ENCODE measurements around the gene SDCCAG8. TPM values are rescaled to one million over a fixed set of nuclear protein-coding genes. Genes with fewer than 3 reads are reported as not detected.

The SDCCAG8 gene
- total and polyA plus RNA-seq, 2 experiments from 2014 or later: 28.3 to 39.3 TPM

DNA sequence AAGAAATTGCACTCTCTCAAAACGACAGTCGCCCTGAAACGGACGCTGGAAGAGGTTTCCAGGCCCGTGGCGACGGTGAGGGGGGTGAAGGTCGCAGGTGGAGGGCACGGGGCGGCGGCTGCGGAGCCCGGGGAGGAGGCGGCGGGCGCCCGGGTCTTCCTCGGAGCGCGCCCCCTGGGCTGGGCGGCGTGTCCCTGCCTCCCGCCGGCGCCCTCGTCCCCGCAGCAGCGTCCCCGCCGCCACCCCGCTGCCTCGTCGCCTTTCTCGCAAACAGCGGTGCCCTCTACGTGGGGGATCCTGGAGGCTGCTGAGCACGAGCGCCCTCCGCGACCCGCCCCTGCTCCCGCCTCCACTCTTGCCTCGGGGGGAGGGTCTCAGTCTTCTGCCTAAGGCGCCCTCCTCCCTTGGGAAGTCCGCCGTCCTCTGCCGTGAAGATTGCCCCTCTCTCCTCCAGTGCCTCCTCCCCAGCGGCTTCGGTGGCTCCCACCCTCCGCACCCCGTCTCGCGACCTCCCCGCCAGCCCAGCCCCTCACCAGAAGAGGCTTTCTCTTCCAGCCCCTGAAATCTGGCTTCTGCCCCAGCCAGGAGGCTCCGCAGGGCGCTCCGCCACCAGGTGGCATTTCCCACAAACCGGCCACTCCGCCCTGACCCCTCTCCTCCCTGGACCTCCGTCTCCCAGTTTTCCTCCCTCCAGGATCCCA lies 227.4 kb downstream of the SDCCAG8 start:
- H3K27ac ChIP-seq: no peak overlapping the region
- H3K27me3 ChIP-seq: no peaks in the 10 kb centered on the region
- no peaks in the 10 kb centered on the region for H3K36me3 ChIP-seq (replicated peaks; ENCODE audit: insufficient read depth, low read depth)
- peak overlapping the region; percentile 93 for H3K4me2 ChIP-seq
- H3K9me3 ChIP-seq (ENCODE audit: low read depth): no peaks in the 10 kb centered on the region
- no peaks in the 10 kb centered on the region for H4K20me1 ChIP-seq (ENCODE audit: insufficient read depth, poor library complexity, severe bottlenecking)
- TF ChIP-seq, protein P1, sequence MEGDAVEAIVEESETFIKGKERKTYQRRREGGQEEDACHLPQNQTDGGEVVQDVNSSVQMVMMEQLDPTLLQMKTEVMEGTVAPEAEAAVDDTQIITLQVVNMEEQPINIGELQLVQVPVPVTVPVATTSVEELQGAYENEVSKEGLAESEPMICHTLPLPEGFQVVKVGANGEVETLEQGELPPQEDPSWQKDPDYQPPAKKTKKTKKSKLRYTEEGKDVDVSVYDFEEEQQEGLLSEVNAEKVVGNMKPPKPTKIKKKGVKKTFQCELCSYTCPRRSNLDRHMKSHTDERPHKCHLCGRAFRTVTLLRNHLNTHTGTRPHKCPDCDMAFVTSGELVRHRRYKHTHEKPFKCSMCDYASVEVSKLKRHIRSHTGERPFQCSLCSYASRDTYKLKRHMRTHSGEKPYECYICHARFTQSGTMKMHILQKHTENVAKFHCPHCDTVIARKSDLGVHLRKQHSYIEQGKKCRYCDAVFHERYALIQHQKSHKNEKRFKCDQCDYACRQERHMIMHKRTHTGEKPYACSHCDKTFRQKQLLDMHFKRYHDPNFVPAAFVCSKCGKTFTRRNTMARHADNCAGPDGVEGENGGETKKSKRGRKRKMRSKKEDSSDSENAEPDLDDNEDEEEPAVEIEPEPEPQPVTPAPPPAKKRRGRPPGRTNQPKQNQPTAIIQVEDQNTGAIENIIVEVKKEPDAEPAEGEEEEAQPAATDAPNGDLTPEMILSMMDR (IDR thresholded peaks at IDR 0.05; ENCODE audit: poor library complexity): peak; percentile 28
- TF ChIP-seq EZH2 (IDR thresholded peaks at IDR 0.05; ENCODE audit: borderline replicate concordance): no peak
- H3K4me3 ChIP-seq: peak overlapping the region; percentile 36
- 19% methylated on average over 17 of the region's 60 CpGs for WGBS (ENCODE audit: low lambda C conversion rate, missing lambda C conversion rate)
- H2AFZ ChIP-seq: peak overlapping the region; percentile 20
- H3K79me2 ChIP-seq: no peaks in the 10 kb centered on the region
- peaks cover 13% of the 10 kb centered on the region for H3K4me1 ChIP-seq (ENCODE audit: insufficient read depth)
- H3K9me2 ChIP-seq (replicated peaks; ENCODE audit: insufficient read depth): no peaks in the 10 kb centered on the region
- no peak for DNase-seq (ENCODE audit: low spot score)

DNA sequence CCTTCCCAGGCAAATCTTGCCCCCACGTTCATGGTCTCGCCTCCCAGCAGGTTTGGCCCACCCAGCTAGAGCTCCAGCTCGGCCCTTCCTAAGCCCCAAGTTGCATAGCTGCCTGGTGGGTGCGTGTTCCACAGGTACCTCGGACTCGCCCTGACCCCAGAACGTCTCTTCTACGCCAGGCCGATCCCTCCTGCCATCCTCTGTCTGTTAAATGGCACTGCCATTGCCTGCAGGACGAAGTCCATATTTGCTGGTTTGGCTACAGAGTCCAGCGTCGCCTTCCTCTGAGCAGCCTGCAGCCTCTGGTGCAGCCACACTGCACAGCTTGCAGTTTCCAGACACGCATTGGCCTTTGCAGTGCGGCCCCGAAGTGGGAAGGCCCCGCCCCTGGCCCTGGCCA lies 228.1 kb downstream of the SDCCAG8 start:
- Histone ChIP-seq H4K20me1 (ENCODE audit: insufficient read depth, poor library complexity, severe bottlenecking) (no peaks in the 10 kb centered on the region), H2AFZ (no peak overlapping the region), H3K9me3 (ENCODE audit: low read depth) (no peaks in the 10 kb centered on the region), H3K9me2 (replicated peaks; ENCODE audit: insufficient read depth) (no peaks in the 10 kb centered on the region), H3K4me2 (peak overlapping the region; percentile 93), H3K36me3 (replicated peaks; ENCODE audit: insufficient read depth, low read depth) (no peaks in the 10 kb centered on the region), H3K4me1 (ENCODE audit: insufficient read depth) (peaks cover 13% of the 10 kb centered on the region), H3K4me3 (no peak overlapping the region), H3K27me3 (no peaks in the 10 kb centered on the region), H3K27ac (no peak overlapping the region), H3K79me2 (no peaks in the 10 kb centered on the region)
- WGBS (ENCODE audit: low lambda C conversion rate, missing lambda C conversion rate): 95% methylated on average over 16 of the region's 16 CpGs
- no peak for TF ChIP-seq EZH2phosphoT487 (IDR thresholded peaks at IDR 0.05; ENCODE audit: low read depth, severe bottlenecking, unreplicated experiment)
- TF ChIP-seq EZH2 (IDR thresholded peaks at IDR 0.05; ENCODE audit: borderline replicate concordance): no peak
- TF ChIP-seq, protein P1 (IDR thresholded peaks at IDR 0.05; ENCODE audit: poor library complexity): no peak
- no peak for DNase-seq (ENCODE audit: low spot score)

DNA sequence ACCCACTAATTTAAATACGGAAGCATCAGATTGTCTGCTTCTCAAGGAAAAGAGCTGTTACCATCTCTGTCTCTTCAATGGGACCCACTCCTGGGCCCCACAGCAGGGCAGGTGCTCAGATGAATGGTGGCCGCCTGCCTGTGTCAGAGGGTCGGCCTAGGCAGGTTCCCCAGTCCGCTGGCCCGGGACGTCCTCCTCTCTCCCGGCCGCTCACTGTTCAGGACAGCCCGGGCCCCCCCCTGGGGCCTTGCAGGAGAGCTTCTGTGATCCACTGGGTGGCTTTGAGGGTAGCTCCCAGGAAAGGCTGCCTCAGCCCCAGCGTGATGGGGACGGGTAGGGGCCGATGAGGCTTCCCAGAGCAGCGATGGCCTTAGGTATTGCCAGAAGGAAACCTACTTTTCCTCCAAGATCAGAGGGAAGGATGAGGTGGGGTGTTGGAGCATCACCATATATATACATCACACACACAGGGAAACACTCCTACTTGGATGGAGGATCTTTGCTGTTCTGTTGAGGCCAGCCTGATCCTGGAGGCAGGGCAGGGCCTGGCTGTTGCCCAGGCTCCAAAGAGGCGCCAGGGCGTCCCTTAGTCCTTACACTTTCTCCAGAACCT lies 231.3 kb downstream of the SDCCAG8 start:
- Histone ChIP-seq H3K27me3 (no peaks in the 10 kb centered on the region), H3K4me1 (ENCODE audit: insufficient read depth) (peaks cover 6% of the 10 kb centered on the region), H3K4me3 (no peak overlapping the region), H3K36me3 (replicated peaks; ENCODE audit: insufficient read depth, low read depth) (no peaks in the 10 kb centered on the region), H3K9me3 (ENCODE audit: low read depth) (no peaks in the 10 kb centered on the region), H2AFZ (no peak overlapping the region), H4K20me1 (ENCODE audit: insufficient read depth, poor library complexity, severe bottlenecking) (no peaks in the 10 kb centered on the region), H3K9me2 (replicated peaks; ENCODE audit: insufficient read depth) (no peaks in the 10 kb centered on the region), H3K4me2 (no peak overlapping the region), H3K27ac (no peak overlapping the region), H3K79me2 (no peaks in the 10 kb centered on the region)
- TF ChIP-seq EZH2 (IDR thresholded peaks at IDR 0.05; ENCODE audit: borderline replicate concordance): no peak
- TF ChIP-seq, protein P1 (IDR thresholded peaks at IDR 0.05; ENCODE audit: poor library complexity): no peak
- TF ChIP-seq EZH2phosphoT487 (IDR thresholded peaks at IDR 0.05; ENCODE audit: low read depth, severe bottlenecking, unreplicated experiment): no peak
- WGBS (ENCODE audit: low lambda C conversion rate, missing lambda C conversion rate): over 99% methylated on average over 15 of the region's 15 CpGs
- no peak for DNase-seq (ENCODE audit: low spot score)
